HepG2 (cell line): ENCODE measurements around the gene OR11A1. TPM values are rescaled to one million over a fixed set of nuclear protein-coding genes. Genes with fewer than 3 reads are reported as not detected.

Source experiments
- ATAC-seq: fragments of 200-7000 bp; cut with Tn5 transposase; 3 replicates; pipeline ENCODE4 v1.9.1; 2020; ENCODE audit warnings: mild to moderate bottlenecking, moderate library complexity
- BruUV-seq: library from RNA; stranded (reverse); fragments of 400-500 nt; replicated peaks from 2 replicates; lab custom pipeline; 2021; lab: Mats Ljungman, UMichigan
- CTCF ChIA-PET: fragments of 300-600 bp; formaldehyde crosslinking; extraction: SDS; loops from one replicate; lab custom pipeline; 2021; ENCODE audit warnings: low total read pairs, inconsistent platforms, low intra/inter-chr PET ratio; lab: Yijun Ruan, JAX
- POLR2A ChIA-PET: fragments of 350-600 bp; sonication (Branson Sonifier 250); formaldehyde crosslinking; loops from one replicate; lab custom pipeline; 2020; ENCODE audit warnings: antibody characterized with exemption, inconsistent platforms; lab: Yijun Ruan, JAX
- DNase-seq: peaks from one replicate; pipeline ENCODE4 v3.0.0-alpha.2; 2015; ENCODE audit warnings: low spot score
- FAIRE-seq: peaks from 3 replicates; lab custom pipeline; 2011; peaks lifted over from hg19 to GRCh38; lab: Jason Lieb, UNC
- H2AFZ ChIP-seq: one replicate; pipeline ENCODE4 v1.6.1; 2011; ENCODE audit warnings: low read length, inconsistent platforms
- H3K27ac ChIP-seq: fragments of 300-600 bp; 3 replicates; pipeline ENCODE4 v1.8.0; 2011; ENCODE audit warnings: mixed run types, mild to moderate bottlenecking, mixed read lengths, low read length, inconsistent platforms; ENCODE audit not compliant: insufficient read depth; ENCODE audit errors: extremely low read length
- H3K27me3 ChIP-seq, 2 experiments: fragments of 200-600 bp in 1 of 2; 2 replicates in 1 of 2; 3 replicates in 1 of 2; pipeline versions ENCODE4 v1.6.0 to v1.8.0; 2011; ENCODE audit warnings: low read length in 2 of 2, mild to moderate bottlenecking in 2 of 2, moderate library complexity in 2 of 2, inconsistent platforms in 1 of 2; ENCODE audit not compliant: insufficient read depth in 2 of 2, control insufficient read depth in 1 of 2
- H3K36me3 ChIP-seq, 2 experiments: fragments of 200-600 bp in 1 of 2; replicated peaks in 1 of 2; 2 replicates in 1 of 2; 3 replicates in 1 of 2; pipeline versions ENCODE4 v1.5.1 to v1.8.0; 2011; ENCODE audit warnings: low read length in 2 of 2, inconsistent platforms in 1 of 2; ENCODE audit not compliant: insufficient read depth in 2 of 2, control insufficient read depth in 1 of 2
- H3K4me1 ChIP-seq: 2 replicates; pipeline ENCODE4 v1.5.1; 2012; ENCODE audit warnings: low read length, inconsistent platforms; ENCODE audit not compliant: insufficient read depth
- H3K4me2 ChIP-seq: 2 replicates; pipeline ENCODE4 v1.6.0; 2011; ENCODE audit warnings: low read depth, low read length, inconsistent platforms
- H3K4me3 ChIP-seq, 3 experiments: fragments of 200-600 bp in 1 of 3; sonication (generic), shearing (Covaris generic) in 1 of 3; replicated peaks in 1 of 3; 2 replicates each; pipeline ENCODE4 v1.5.1; 2011 to 2016; ENCODE audit warnings: low read length in 3 of 3, inconsistent platforms in 2 of 3, low read depth in 2 of 3, mild to moderate bottlenecking in 2 of 3, control low read depth in 1 of 3, mixed read lengths in 1 of 3; ENCODE audit not compliant: insufficient read depth in 1 of 3
- H3K79me2 ChIP-seq: one replicate; pipeline ENCODE4 v1.6.1; 2011; ENCODE audit warnings: low read length, inconsistent platforms; ENCODE audit not compliant: insufficient read depth
- H3K9ac ChIP-seq: 2 replicates; pipeline ENCODE4 v1.6.0; 2011; ENCODE audit warnings: mild to moderate bottlenecking, low read depth, low read length, inconsistent platforms; ENCODE audit not compliant: insufficient read depth
- H3K9me3 ChIP-seq: 2 replicates; pipeline ENCODE4 v1.5.1; 2012; ENCODE audit warnings: mild to moderate bottlenecking, low read length
- H4K20me1 ChIP-seq: 2 replicates; pipeline ENCODE4 v1.6.0; 2011; ENCODE audit warnings: inconsistent platforms, mild to moderate bottlenecking, low read length, moderate library complexity; ENCODE audit not compliant: insufficient read depth
- CBX5 ChIP-seq: sonication (generic); formaldehyde crosslinking; IDR thresholded peaks from 2 replicates; pipeline ENCODE4 v1.4.0; 2020; ENCODE audit warnings: missing genetic modification reagents, borderline replicate concordance
- CHD4 ChIP-seq: fragments of 200-600 bp; sonication (generic); IDR thresholded peaks from 2 replicates; pipeline ENCODE4 v1.7.0; 2017; ENCODE audit warnings: mild to moderate bottlenecking, low read length, borderline replicate concordance
- IRF1 ChIP-seq: sonication (generic); formaldehyde crosslinking; IDR thresholded peaks from 2 replicates; pipeline ENCODE4 v1.4.0; 2020; ENCODE audit warnings: low read depth, mild to moderate bottlenecking, missing genetic modification reagents
- KMT2B ChIP-seq: IDR thresholded peaks from 2 replicates; pipeline ENCODE4 v1.6.1; 2016; ENCODE audit warnings: missing genetic modification reagents, missing compliant biosample characterization
- MAZ ChIP-seq, 2 experiments: sonication (generic) in 1 of 2; formaldehyde crosslinking in 1 of 2; IDR thresholded peaks; 2 replicates each; pipeline versions ENCODE4 v1.5.0 to v1.6.1; 2012 to 2020; ENCODE audit warnings: low read depth in 2 of 2, mild to moderate bottlenecking in 2 of 2, borderline replicate concordance in 1 of 2, improper control_type of control experiment in 1 of 2, low read length in 1 of 2, missing genetic modification reagents in 1 of 2, moderate library complexity in 1 of 2
- MBD4 ChIP-seq: IDR thresholded peaks from 2 replicates; pipeline ENCODE4 v1.6.1; 2012; ENCODE audit warnings: low read length, inconsistent platforms, borderline replicate concordance
- MLLT10 ChIP-seq: sonication (generic); formaldehyde crosslinking; IDR thresholded peaks from 2 replicates; pipeline ENCODE4 v1.4.0; 2020; ENCODE audit warnings: missing genetic modification reagents
- MYC ChIP-seq: sonication (generic); formaldehyde crosslinking; IDR thresholded peaks from 2 replicates; pipeline ENCODE4 v1.9.0; 2021; ENCODE audit warnings: missing genetic modification reagents, borderline replicate concordance
- PAWR ChIP-seq: sonication (generic); formaldehyde crosslinking; IDR thresholded peaks from 2 replicates; pipeline ENCODE4 v1.4.0; 2020; ENCODE audit warnings: missing genetic modification reagents, mild to moderate bottlenecking, borderline replicate concordance
- POLR2G ChIP-seq: fragments of 200-400 bp; formaldehyde crosslinking; IDR thresholded peaks from 2 replicates; pipeline ENCODE4 v1.6.1; 2018; ENCODE audit warnings: mild to moderate bottlenecking, low read depth, low read length, moderate library complexity
- SRF ChIP-seq: IDR thresholded peaks from 2 replicates; pipeline ENCODE4 v1.6.1; 2011; ENCODE audit warnings: mild to moderate bottlenecking, low read depth, low read length, moderate library complexity
- THAP9 ChIP-seq: sonication (generic); formaldehyde crosslinking; IDR thresholded peaks from 2 replicates; pipeline ENCODE4; 2020; ENCODE audit warnings: missing genetic modification reagents, mild to moderate bottlenecking, borderline replicate concordance
- ZNF121 ChIP-seq: sonication (generic); formaldehyde crosslinking; IDR thresholded peaks from 2 replicates; pipeline ENCODE4 v1.5.0; 2020; ENCODE audit warnings: mild to moderate bottlenecking, missing genetic modification reagents
- ZNF224 ChIP-seq: sonication (generic); formaldehyde crosslinking; IDR thresholded peaks from 2 replicates; pipeline ENCODE4 v1.5.0; 2020; ENCODE audit warnings: mild to moderate bottlenecking, missing genetic modification reagents
- ZNF232 ChIP-seq: sonication (generic); formaldehyde crosslinking; IDR thresholded peaks from 2 replicates; pipeline ENCODE4 v1.4.0; 2020; ENCODE audit warnings: missing genetic modification reagents, borderline replicate concordance
- ZNF274 ChIP-seq: sonication (generic); formaldehyde crosslinking; IDR thresholded peaks from 2 replicates; pipeline ENCODE4 v1.5.1; 2020; ENCODE audit warnings: mild to moderate bottlenecking, missing genetic modification reagents
- ZNF652 ChIP-seq: IDR thresholded peaks from 2 replicates; pipeline ENCODE4 v1.6.1; 2016; ENCODE audit warnings: low read depth, borderline replicate concordance
- ZNF891 ChIP-seq: sonication (generic); formaldehyde crosslinking; IDR thresholded peaks from 2 replicates; pipeline ENCODE4 v1.5.0; 2020; ENCODE audit warnings: mild to moderate bottlenecking, missing genetic modification reagents
- WGBS: methylation state at CpG from one replicate; pipeline ENCODE4 v1.1.6; 2017; ENCODE audit warnings: low lambda C conversion rate; 5-methylcytosine and 5-hydroxymethylcytosine counted together
- in situ Hi-C: cut with HindIII; loops from 2 replicates; pipeline ENCODE4 v1.10.0; 2017; ENCODE audit warnings: low pct_unique_long_range_greater_than_20kb; ENCODE audit not compliant: extremely low pct_ligation_motif_present
- intact Hi-C: fragments of 100-400 bp; cut with micrococcal nuclease; formaldehyde crosslinking; loops from one replicate; pipeline ENCODE4 v1.10.0; 2022; ENCODE audit not compliant: unreplicated experiment
- polyA plus RNA-seq, 8 experiments: library from polyadenylated mRNA; depleted of rRNA in 3 of 8; stranded (reverse) in 7 of 8; unstranded in 1 of 8; fragments of >200 nt; fragmentation: Illumina TruSeq in 4 of 8; extraction: Trizol in 4 of 8; gene quantifications; 2 replicates each; pipeline versions ENCODE4 v1.2.1 to v1.2.3, GENCODE V29; 2011 to 2016; ENCODE audit warnings: low read depth in 4 of 8, missing spikeins in 1 of 8, mixed read lengths in 1 of 8; ENCODE audit not compliant: insufficient read depth in 1 of 8
- total RNA-seq, 5 experiments: library from RNA; depleted of rRNA; stranded (reverse); fragments of >200 nt; fragmentation: Illumina TruSeq; extraction: Trizol; gene quantifications; 2 replicates each; pipeline ENCODE4 v1.2.3, GENCODE V29; 2016; ENCODE audit warnings: low read depth in 1 of 5

The OR11A1 gene
- total and polyA plus RNA-seq, 2 of the 13 experiments (the other 11 are each of a cell fraction or from before 2014, with no cell fraction given), result not detected

GRCh38 chr6:29465801-29466200, 8.9 kb upstream of the OR11A1 start:
- ChIA-PET POLR2A (no interaction called here), CTCF (no interaction called here)
- H3K4me2 ChIP-seq, result no peak overlapping the region
- BruUV-seq, result no TSS peak
- H3K9ac ChIP-seq, result no peak overlapping the region
- H4K20me1 ChIP-seq, result no peaks in the 10 kb centered on the region
- TF ChIP-seq ZNF652 (CRISPR knock-in tag) (no peak), PAWR (CRISPR knock-in tag) (no peak), CBX5 (no peak), ZNF232 (CRISPR knock-in tag) (no peak), MYC (no peak), POLR2G (no peak), KMT2B (CRISPR knock-in tag) (no peak), MAZ (IDR thresholded peaks at IDR 0.05; ENCODE audit: borderline replicate concordance, low read depth, low read length) (no peak), MAZ (CRISPR knock-in tag; IDR thresholded peaks at IDR 0.05; ENCODE audit: low read depth) (no peak)
- H3K27ac ChIP-seq, result no peak overlapping the region
- FAIRE-seq (no peak), DNase-seq (no peak), ATAC-seq (no peak)
- H2AFZ ChIP-seq, result no peak overlapping the region
- no peaks in the 10 kb centered on the region for H3K79me2 ChIP-seq
- no peaks in the 10 kb centered on the region for H3K4me1 ChIP-seq
- no peaks in the 10 kb centered on the region for H3K36me3 ChIP-seq
- in situ Hi-C loops (no loop called here), intact Hi-C loops (no loop called here)
- no peaks in the 10 kb centered on the region; a peak in 1 of 5 replicates for H3K27me3 ChIP-seq
- H3K4me3 ChIP-seq, result no peak overlapping the region
- 30% methylated on average over 2 of the region's 2 CpGs for WGBS
- no peaks in the 10 kb centered on the region for H3K9me3 ChIP-seq

- intact Hi-C loops (no loop called here), in situ Hi-C loops (no loop called here)
- DNase-seq, result no peak
- Histone ChIP-seq H3K36me3 (no peaks in the 10 kb centered on the region), H3K27me3 (no peaks in the 10 kb centered on the region; a peak in 1 of 5 replicates), H3K9me3 (no peaks in the 10 kb centered on the region), H3K4me2 (no peak overlapping the region), H3K79me2 (no peaks in the 10 kb centered on the region), H2AFZ (no peak overlapping the region), H4K20me1 (no peaks in the 10 kb centered on the region), H3K4me3 (no peak overlapping the region), H3K27ac (no peak overlapping the region), H3K9ac (no peak overlapping the region), H3K4me1 (no peaks in the 10 kb centered on the region)
- WGBS, result 0% methylated on average over 2 of the region's 2 CpGs
- ChIA-PET CTCF (no interaction called here), POLR2A (no interaction called here)
- BruUV-seq, result no TSS peak
- no peak for ATAC-seq
- no peak for FAIRE-seq
- no peak for TF ChIP-seq IRF1 (CRISPR knock-in tag)
- TF ChIP-seq THAP9 (CRISPR knock-in tag), result no peak
- no peak for TF ChIP-seq ZNF121 (CRISPR knock-in tag)
- TF ChIP-seq MBD4, result no peak
- no peak for TF ChIP-seq ZNF224 (CRISPR knock-in tag)
- TF ChIP-seq ZNF274 (CRISPR knock-in tag), result no peak
- TF ChIP-seq CHD4, result no peak
- no peak for TF ChIP-seq MLLT10 (CRISPR knock-in tag)
- TF ChIP-seq SRF, result no peak
- TF ChIP-seq ZNF891, result no peak
Measured at GRCh38 chr6:29465279-29465678, 8.4 kb upstream of the OR11A1 start.
